ENCODE measurements around the gene DDIT4.

GRCh38 chr10:72240371-72240770 is 33.4 kb upstream of the DDIT4 start:
- TF ChIP-seq ZNF274 (IDR thresholded peaks at IDR 0.05; ENCODE audit: low read depth, low read length) (no peak), YY1 (IDR thresholded peaks at IDR 0.05; ENCODE audit: insufficient read depth, insufficient read length) (no peak)

Measured in NT2/D1 (cell line).